ENCODE data around the gene GATA5.
A peak's percentile ranks its signal among the peaks of the same experiment; 100 is the strongest.

GATA5 gene

DNA sequence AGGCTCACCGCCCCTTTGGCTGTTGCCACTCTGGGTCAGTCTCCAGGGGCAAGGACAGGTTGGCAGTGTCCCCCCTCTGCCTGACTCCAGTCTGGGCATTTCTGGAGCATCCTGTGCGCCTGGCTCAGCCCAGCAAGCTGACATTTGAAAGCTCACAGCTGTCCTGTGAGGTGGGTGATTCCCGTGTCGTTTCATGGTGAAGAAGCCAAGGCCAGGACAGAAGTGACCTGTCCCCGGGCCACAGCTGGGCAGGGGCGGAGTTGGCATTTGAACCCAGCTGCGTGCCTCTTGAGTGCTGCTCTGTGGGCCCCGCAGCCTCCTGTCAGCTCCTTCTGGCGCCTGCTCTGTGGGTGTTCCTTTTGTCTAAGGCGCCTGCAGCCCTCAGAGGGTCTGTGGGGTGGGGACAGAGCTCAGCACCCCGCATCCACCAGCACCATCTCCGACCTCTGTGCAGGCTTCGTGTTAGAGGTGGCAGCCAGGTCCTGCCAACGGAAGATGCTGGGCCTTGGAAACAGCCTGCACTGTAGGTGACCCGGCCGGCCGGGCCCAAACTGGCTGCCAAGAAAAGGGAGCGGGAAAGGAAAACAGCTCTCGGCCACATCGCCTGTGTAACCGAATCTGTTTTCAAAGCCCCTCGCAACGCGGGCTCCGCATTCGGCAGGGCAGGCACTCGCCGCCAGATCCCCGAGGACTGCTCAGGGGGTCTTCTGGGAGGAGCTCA lies 5.8 kb upstream of the GATA5 start:
- no peaks in the 10 kb centered on the region for H3K4me1 ChIP-seq (ENCODE audit: control insufficient read depth, insufficient read depth, low read length)
- CTCF ChIA-PET = interaction anchor here (0.6 kb wide), 1 partner anchor 114 kb away, joined by 3 read pairs; no protein-coding TSS in a partner anchor
- POLR2A ChIA-PET = no interaction called here

GRCh38 chr20:62480318-62480717 lies 4.5 kb upstream of the GATA5 start:
- no peaks in the 10 kb centered on the region for H3K9me3 ChIP-seq (ENCODE audit: control insufficient read depth, insufficient read depth, low read depth, low read length)
- no peaks in the 10 kb centered on the region for H3K36me3 ChIP-seq (ENCODE audit: control insufficient read depth in 2 of 2, insufficient read depth in 1 of 2, low read length in 2 of 2)
- no peak overlapping the region for H3K4me3 ChIP-seq (ENCODE audit: low read depth, low read length)
- ChIA-PET CTCF (interaction anchor here (1.2 kb wide), 1 partner anchor 136 kb away, joined by 3 read pairs; no protein-coding TSS in a partner anchor), POLR2A (interaction anchor here (1.0 kb wide), 1 partner anchor 28 kb away, joined by 3 read pairs; no protein-coding TSS in a partner anchor)
- H3K4me1 ChIP-seq (ENCODE audit: control insufficient read depth, insufficient read depth, low read length) = no peaks in the 10 kb centered on the region
- no peak overlapping the region for H3K27ac ChIP-seq (ENCODE audit: extremely low read depth, low read depth, low read length)
- TF ChIP-seq GLIS1 (tag by site-specific recombination; IDR thresholded peaks at IDR 0.05) (peak; percentile 73), ZIC2 (tag by site-specific recombination; IDR thresholded peaks at IDR 0.05) (peak; percentile 74), ZFHX2 (tag by site-specific recombination; conservative IDR thresholded peaks at IDR 0.05) (peak; percentile 46), GLIS2 (tag by site-specific recombination; IDR thresholded peaks at IDR 0.05) (peak; percentile 30; the same call in 1 of the 2 replicates), ZNF341 (tag by site-specific recombination; IDR thresholded peaks at IDR 0.05; ENCODE audit: low read depth) (peak; percentile 45), EGR2 (tag by site-specific recombination; IDR thresholded peaks at IDR 0.05; ENCODE audit: low read depth) (peak; percentile 50; the same call in 1 of the 2 replicates), YY1 (tag by site-specific recombination; IDR thresholded peaks at IDR 0.05) (no peak), ZBTB20 (tag by site-specific recombination; IDR thresholded peaks at IDR 0.05) (peak; percentile 27; the same call in 1 of the 2 replicates), ZNF600 (tag by site-specific recombination; IDR thresholded peaks at IDR 0.05) (no peak), KLF1 (tag by site-specific recombination; IDR thresholded peaks at IDR 0.05) (0 out of 2 replicates have a peak, but pooled peaks have one; percentile 16)

More for the DNA sequence above, 5.8 kb upstream of the GATA5 start:
- TF ChIP-seq ZNF366 (tag by site-specific recombination; conservative IDR thresholded peaks at IDR 0.05) (no peak), ZFP69B (tag by site-specific recombination; IDR thresholded peaks at IDR 0.05) (0 out of 2 replicates have a peak, but pooled peaks have one; percentile 45), PRDM6 (tag by site-specific recombination; IDR thresholded peaks at IDR 0.05) (no peak), ZNF280C (tag by site-specific recombination; IDR thresholded peaks at IDR 0.05) (no peak), ZNF423 (tag by site-specific recombination; IDR thresholded peaks at IDR 0.05) (no peak), KLF1 (tag by site-specific recombination; IDR thresholded peaks at IDR 0.05) (no peak)
- TF ChIP-seq, protein P1, sequence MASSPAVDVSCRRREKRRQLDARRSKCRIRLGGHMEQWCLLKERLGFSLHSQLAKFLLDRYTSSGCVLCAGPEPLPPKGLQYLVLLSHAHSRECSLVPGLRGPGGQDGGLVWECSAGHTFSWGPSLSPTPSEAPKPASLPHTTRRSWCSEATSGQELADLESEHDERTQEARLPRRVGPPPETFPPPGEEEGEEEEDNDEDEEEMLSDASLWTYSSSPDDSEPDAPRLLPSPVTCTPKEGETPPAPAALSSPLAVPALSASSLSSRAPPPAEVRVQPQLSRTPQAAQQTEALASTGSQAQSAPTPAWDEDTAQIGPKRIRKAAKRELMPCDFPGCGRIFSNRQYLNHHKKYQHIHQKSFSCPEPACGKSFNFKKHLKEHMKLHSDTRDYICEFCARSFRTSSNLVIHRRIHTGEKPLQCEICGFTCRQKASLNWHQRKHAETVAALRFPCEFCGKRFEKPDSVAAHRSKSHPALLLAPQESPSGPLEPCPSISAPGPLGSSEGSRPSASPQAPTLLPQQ (tag by site-specific recombination; IDR thresholded peaks at IDR 0.05) = 0 out of 2 replicates have a peak, but pooled peaks have one; percentile 49
- TF ChIP-seq, protein P2, sequence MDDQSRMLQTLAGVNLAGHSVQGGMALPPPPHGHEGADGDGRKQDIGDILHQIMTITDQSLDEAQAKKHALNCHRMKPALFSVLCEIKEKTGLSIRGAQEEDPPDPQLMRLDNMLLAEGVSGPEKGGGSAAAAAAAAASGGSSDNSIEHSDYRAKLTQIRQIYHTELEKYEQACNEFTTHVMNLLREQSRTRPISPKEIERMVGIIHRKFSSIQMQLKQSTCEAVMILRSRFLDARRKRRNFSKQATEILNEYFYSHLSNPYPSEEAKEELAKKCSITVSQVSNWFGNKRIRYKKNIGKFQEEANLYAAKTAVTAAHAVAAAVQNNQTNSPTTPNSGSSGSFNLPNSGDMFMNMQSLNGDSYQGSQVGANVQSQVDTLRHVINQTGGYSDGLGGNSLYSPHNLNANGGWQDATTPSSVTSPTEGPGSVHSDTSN (CRISPR knock-in tag; IDR thresholded peaks at IDR 0.05) = no peak
- Histone ChIP-seq H3K27ac (ENCODE audit: extremely low read depth, low read depth, low read length) (no peak overlapping the region), H3K36me3 (ENCODE audit: control insufficient read depth in 2 of 2, insufficient read depth in 1 of 2, low read length in 2 of 2) (no peaks in the 10 kb centered on the region), H3K9me3 (ENCODE audit: control insufficient read depth, insufficient read depth, low read depth, low read length) (no peaks in the 10 kb centered on the region), H3K4me3 (ENCODE audit: low read depth, low read length) (no peak overlapping the region)

All from HEK293 (cell line).